KOPT-K1 (cell line): ENCODE results near the gene HECTD4.
"Not testable (repeated sequence)": the region's sequence is repeated elsewhere in the genome, so short reads cannot be mapped to it uniquely, and the experiment has no call there.

Experiments
- H3K27ac ChIP-seq: fragments of 200-600 bp; sonication (generic); 2 replicates; pipeline ENCODE4 v1.5.1; 2016; ENCODE audit warnings: antibody characterized with exemption, mild to moderate bottlenecking, low read depth, low read length; ENCODE audit not compliant: poor library complexity, severe bottlenecking
- H3K36me3 ChIP-seq: fragments of 200-600 bp; sonication (generic); 2 replicates; pipeline ENCODE4 v1.5.1; 2017; ENCODE audit warnings: antibody characterized with exemption, mild to moderate bottlenecking, low read length, moderate library complexity; ENCODE audit not compliant: insufficient read depth
- H3K9me3 ChIP-seq: fragments of 200-600 bp; sonication (generic); 2 replicates; pipeline ENCODE4 v1.5.1; 2017; ENCODE audit warnings: antibody characterized with exemption, low read length, mild to moderate bottlenecking; ENCODE audit not compliant: insufficient read depth, poor library complexity, severe bottlenecking

HECTD4 gene

GRCh38 chr12:112415457-112415856 is 33.2 kb upstream of the HECTD4 start:
- not testable (repeated sequence) for H3K9me3 ChIP-seq, H3K36me3 ChIP-seq, H3K27ac ChIP-seq

GRCh38 chr12:112413855-112414625 is 31.8 kb upstream of the HECTD4 start:
- H3K27ac ChIP-seq: no peak overlapping the region
- H3K36me3 ChIP-seq: no peaks in the 10 kb centered on the region
- no peaks in the 10 kb centered on the region for H3K9me3 ChIP-seq

DNA sequence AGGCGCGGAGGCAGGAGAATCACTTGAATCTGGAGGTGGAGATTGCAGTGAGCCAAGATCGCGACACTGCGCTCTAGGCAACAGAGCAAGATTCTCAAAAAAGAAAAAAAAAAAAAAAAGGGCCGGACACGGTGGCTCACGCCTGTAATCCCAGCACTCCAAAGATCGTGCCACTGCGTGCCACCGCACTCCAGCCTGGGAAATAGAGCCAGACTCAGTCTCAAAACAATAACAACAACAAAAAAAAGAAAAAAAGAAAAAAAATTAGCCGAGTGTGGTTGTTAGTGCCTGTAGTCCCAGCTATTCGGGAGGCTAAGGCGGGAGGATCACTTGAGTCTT is 27.6 kb upstream of the HECTD4 start:
- Histone ChIP-seq H3K27ac (no peak overlapping the region), H3K36me3 (peaks cover 38% of the 10 kb centered on the region), H3K9me3 (no peaks in the 10 kb centered on the region)

DNA sequence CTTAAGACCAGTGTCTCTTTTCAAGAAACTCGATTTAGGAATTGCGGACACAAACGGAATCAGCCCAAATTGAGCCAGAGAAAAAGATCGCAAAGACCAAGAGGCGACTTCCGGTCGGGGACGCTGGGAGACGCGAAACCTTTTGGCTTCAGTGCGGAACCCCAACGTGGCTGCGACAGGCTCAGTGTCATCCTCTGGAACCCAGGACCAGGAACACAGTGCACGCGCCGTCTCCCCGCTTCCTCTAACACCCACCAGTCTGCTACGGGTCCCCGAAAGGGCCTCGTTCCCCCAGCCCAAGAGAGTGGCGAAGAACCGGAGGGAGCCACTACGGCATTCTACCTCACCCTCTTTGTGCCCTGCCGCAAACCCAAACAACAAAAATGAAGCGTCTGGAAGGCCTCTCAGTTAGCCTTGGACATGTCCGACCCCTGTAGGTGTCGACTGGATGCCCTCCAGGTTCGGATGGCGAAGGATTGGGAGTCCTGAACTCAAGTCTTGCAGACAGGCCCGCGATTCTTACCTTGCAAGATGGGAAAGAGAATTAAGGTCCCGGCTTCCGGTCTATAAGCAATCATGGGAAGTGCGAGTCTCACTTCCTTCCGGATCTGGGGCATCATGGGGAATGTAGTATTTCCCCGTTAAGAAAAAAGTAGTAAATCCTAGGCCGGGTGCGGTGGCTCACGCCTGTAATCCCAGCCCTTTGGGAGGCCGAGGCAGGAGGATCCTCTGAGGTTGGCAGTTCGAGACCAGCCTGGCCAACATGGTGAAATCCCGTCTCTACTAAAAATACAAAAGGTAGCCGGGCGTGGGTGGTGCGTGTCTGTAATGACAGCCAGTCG is 27.1 kb upstream of the HECTD4 start, which contains the start of gene RPL6:
Gene RPL6 (minus strand): TSS at position 542 of the 842 bp plus-strand sequence. CDS start 949 bp downstream, outside the sequence.
- H3K36me3 ChIP-seq: peaks cover 44% of the 10 kb centered on the region
- H3K9me3 ChIP-seq: no peaks in the 10 kb centered on the region
- H3K27ac ChIP-seq: peak within 1 kb of the TSS; percentile 89

DNA sequence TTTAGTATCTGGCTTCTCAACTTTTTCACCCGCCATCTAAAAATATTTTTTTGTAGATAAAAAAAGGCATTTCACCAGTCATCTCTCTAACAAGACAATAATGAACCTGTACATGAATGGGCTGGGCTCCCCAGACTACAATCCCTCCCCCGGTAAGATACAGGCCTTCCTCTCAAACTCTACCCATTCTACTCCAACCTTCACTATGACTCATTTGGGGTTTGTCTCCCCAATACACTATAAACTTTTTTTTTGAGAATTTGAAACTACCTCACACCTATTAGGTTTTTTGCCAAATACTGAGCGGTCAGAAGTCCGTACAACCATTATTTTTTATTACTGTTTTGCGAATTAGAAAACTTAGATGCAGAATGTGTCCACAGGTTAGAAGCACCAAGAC is 26.4 kb upstream of the HECTD4 start:
- H3K27ac ChIP-seq: peak overlapping the region; percentile 89
- H3K9me3 ChIP-seq: no peaks in the 10 kb centered on the region
- peaks cover 51% of the 10 kb centered on the region for H3K36me3 ChIP-seq

DNA sequence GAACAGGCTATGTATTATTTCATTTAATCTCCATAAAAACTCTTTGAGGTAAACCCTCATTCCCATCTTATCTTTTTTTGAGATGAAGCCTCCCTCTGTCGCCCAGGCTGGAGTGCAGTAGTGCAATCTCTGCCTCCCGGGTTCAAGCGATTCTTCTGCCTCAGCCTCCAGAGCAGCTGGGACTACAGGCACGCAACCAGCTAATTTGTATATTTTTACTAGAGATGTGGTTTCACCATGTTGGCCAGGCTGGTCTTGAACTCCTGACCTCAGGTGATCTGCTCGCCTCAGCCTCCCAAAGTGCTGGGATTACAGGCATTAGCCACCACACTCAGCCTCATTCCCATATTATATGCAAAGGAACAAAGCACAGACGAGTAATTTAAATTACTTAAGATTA is 25.5 kb upstream of the HECTD4 start:
- H3K27ac ChIP-seq: peak overlapping the region; percentile 89
- H3K36me3 ChIP-seq: peaks cover 56% of the 10 kb centered on the region

DNA sequence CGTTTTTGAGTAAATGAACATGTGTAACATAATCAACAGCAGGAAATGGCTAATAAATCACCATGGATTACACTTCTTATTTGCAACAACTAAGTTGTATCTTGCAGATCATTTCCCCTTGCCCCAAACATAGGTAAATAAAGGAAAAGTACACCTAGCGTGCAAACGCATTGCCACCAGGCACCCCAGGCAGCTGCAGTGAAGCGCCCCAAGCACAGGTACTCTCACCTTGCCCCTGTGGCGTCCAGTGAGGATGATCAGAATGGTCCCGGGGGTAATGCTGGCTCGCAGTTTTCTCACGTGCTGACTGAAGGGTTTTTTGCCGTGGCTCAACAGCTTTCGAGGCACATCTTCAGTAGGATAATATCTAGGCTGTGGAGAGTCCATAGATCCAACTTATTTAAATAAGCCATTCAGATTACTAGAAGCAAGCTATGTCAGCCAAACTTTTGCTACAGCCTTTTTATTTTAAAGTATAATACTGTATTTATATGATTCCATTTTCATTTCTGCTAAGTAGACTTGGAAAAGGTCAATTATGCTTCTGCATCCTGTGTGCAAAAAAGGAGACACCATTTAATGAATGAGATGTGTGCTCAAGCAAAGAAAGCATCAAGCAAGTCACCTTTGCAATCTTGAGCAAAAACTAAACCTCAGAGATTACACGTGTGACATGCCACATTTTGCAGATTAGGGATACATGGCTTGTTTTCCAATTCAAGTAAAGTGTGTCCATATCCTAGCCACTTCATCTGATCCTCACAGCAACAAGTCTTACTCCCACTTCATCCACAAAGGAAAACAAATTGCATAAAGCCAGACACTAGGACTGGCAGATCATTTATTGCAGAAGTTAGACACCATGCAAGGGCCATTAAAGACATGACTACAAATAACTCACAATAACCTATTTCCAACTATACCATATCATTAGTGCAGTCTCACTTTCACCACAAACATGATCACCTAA is 24.6 kb upstream of the HECTD4 start:
- peaks cover 56% of the 10 kb centered on the region for H3K36me3 ChIP-seq
- H3K9me3 ChIP-seq: no peaks in the 10 kb centered on the region
- no peak overlapping the region for H3K27ac ChIP-seq

More for the DNA sequence above, 25.5 kb upstream of the HECTD4 start:
- not testable (repeated sequence) for H3K9me3 ChIP-seq

DNA sequence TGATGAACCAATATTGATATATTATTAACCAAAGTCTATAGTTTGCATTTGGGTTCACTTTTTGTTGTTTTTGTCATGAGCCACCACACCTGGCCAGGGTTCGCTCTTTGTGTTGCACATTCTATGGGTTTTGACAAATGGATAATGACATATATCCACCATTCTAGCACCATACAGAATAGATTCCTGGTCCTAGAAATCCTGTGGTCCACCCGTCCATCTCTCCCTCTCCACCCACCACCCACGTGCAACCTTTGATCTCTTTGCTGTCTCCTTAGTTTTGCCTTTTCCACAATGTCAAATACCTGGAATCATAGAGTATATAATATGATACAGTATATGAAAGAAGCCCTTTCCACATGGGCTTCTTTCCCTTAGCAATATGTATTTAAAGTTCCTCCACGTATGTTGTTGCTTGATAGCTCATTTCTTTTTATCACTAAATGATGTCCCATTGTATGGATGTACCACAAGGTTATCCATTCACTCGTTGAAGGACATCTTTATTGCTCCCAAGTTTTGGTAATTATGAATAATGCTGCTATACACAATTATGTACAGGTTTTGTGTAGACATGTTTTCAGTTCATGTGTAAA is 19.8 kb upstream of the HECTD4 start:
- Histone ChIP-seq H3K9me3 (no peaks in the 10 kb centered on the region), H3K27ac (no peak overlapping the region), H3K36me3 (peaks cover 39% of the 10 kb centered on the region)

DNA sequence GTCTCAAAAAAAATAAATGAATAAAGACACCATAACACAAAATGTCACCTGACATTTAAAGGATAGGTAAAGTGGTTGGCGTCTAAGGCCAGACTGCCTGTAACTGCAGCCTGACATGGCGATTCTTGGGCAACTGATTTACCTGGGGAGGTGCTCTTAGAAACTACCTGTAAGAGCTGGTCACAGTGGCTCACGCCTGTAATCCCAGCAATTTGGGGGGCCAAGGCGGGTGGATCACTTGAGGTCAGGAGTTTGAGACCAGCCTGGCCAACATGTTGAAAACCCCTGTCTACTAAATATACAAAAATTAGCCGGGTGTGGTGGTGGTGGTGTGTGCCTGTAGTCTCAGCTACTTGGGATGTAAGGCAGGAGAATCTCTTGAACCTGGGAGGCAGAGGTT is 18.8 kb upstream of the HECTD4 start:
- Histone ChIP-seq H3K9me3 (peaks cover under 1% of the 10 kb centered on the region), H3K27ac (no peak overlapping the region), H3K36me3 (peaks cover 29% of the 10 kb centered on the region)

- no peaks in the 10 kb centered on the region for H3K36me3 ChIP-seq
- no peak overlapping the region for H3K27ac ChIP-seq
- peaks cover 20% of the 10 kb centered on the region for H3K9me3 ChIP-seq
These were observed 11.1 kb upstream of the HECTD4 start for GRCh38 chr12:112393328-112393727.

GRCh38 chr12:112389922-112390654 is 7.9 kb upstream of the HECTD4 start:
- H3K36me3 ChIP-seq, H3K27ac ChIP-seq: not testable (repeated sequence)
- peaks cover 10% of the 10 kb centered on the region for H3K9me3 ChIP-seq

DNA sequence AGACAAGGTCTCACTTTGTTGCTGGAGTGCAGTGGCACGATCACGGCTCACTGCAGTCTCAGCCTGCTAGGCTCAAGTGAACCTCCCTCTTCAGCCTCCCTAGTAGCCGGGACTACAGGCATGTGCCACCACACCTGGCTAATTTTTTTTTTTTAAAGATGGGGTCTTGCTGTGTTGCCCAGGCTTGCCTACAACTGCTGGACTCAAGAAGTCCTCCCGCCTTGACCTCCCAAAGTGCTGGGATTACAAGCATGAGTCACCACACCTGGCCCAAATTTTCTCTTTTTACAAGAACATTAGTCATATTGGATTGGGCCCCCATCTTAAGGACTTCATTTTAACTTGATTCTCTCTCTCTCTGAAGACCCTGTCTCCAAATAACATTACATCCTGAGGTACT is 7.0 kb upstream of the HECTD4 start:
- Histone ChIP-seq H3K9me3 (peaks cover 2% of the 10 kb centered on the region), H3K27ac (no peak overlapping the region), H3K36me3 (no peaks in the 10 kb centered on the region)

- Histone ChIP-seq H3K27ac (no peak overlapping the region), H3K9me3 (no peaks in the 10 kb centered on the region), H3K36me3 (no peaks in the 10 kb centered on the region)
These were observed 4.5 kb upstream of the HECTD4 start for GRCh38 chr12:112386726-112387125.

- Histone ChIP-seq H3K27ac (peak overlapping the region; percentile 76), H3K9me3 (no peaks in the 10 kb centered on the region), H3K36me3 (no peaks in the 10 kb centered on the region)
These were observed 635 bp upstream of the HECTD4 start for GRCh38 chr12:112382866-112383265.
